Measurements from ENCODE around the gene SNX1.

DNA sequence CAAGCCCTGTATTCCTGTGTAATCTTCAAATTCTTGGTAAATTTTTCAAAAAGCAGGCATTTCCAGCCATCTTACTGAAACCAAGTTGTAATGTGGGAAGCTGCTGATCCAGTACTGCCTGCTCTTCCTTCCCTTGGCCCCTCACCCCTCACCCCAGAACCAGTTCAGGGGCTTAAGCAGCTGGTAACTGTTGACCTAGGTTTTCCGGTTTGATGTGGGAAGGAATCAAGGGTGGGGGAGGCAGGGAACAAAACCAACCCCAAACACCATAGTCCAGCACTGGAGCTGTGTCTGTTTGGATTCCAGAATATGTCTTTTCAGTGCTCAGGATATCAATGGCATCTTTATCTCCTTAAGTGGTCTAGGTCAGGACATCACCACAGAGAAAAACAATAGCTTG is 26.7 kb downstream of the SNX1 start:
- TF ChIP-seq, protein P1, sequence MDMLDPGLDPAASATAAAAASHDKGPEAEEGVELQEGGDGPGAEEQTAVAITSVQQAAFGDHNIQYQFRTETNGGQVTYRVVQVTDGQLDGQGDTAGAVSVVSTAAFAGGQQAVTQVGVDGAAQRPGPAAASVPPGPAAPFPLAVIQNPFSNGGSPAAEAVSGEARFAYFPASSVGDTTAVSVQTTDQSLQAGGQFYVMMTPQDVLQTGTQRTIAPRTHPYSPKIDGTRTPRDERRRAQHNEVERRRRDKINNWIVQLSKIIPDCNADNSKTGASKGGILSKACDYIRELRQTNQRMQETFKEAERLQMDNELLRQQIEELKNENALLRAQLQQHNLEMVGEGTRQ (IDR thresholded peaks at IDR 0.05) = no peak
- TF ChIP-seq, protein P2, sequence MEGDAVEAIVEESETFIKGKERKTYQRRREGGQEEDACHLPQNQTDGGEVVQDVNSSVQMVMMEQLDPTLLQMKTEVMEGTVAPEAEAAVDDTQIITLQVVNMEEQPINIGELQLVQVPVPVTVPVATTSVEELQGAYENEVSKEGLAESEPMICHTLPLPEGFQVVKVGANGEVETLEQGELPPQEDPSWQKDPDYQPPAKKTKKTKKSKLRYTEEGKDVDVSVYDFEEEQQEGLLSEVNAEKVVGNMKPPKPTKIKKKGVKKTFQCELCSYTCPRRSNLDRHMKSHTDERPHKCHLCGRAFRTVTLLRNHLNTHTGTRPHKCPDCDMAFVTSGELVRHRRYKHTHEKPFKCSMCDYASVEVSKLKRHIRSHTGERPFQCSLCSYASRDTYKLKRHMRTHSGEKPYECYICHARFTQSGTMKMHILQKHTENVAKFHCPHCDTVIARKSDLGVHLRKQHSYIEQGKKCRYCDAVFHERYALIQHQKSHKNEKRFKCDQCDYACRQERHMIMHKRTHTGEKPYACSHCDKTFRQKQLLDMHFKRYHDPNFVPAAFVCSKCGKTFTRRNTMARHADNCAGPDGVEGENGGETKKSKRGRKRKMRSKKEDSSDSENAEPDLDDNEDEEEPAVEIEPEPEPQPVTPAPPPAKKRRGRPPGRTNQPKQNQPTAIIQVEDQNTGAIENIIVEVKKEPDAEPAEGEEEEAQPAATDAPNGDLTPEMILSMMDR (IDR thresholded peaks at IDR 0.05) = no peak
- TF ChIP-seq HDAC2 (IDR thresholded peaks at IDR 0.05) (no peak), EHMT2 (IDR thresholded peaks at IDR 0.05; ENCODE audit: low read depth) (no peak), TFCP2L1 (CRISPR knock-in tag; IDR thresholded peaks at IDR 0.05) (no peak), BHLHE40 (IDR thresholded peaks at IDR 0.05; ENCODE audit: low read depth, low read length) (no peak), ESRRA (IDR thresholded peaks at IDR 0.05; ENCODE audit: borderline replicate concordance, low read length) (no peak), SREBF2 (IDR thresholded peaks at IDR 0.05) (no peak), MAZ (IDR thresholded peaks at IDR 0.05; ENCODE audit: borderline replicate concordance, low read depth, low read length) (no peak)
- TF ChIP-seq, protein P3, sequence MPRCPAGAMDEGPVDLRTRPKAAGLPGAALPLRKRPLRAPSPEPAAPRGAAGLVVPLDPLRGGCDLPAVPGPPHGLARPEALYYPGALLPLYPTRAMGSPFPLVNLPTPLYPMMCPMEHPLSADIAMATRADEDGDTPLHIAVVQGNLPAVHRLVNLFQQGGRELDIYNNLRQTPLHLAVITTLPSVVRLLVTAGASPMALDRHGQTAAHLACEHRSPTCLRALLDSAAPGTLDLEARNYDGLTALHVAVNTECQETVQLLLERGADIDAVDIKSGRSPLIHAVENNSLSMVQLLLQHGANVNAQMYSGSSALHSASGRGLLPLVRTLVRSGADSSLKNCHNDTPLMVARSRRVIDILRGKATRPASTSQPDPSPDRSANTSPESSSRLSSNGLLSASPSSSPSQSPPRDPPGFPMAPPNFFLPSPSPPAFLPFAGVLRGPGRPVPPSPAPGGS (IDR thresholded peaks at IDR 0.05) = no peak
- TF ChIP-seq, protein P4, sequence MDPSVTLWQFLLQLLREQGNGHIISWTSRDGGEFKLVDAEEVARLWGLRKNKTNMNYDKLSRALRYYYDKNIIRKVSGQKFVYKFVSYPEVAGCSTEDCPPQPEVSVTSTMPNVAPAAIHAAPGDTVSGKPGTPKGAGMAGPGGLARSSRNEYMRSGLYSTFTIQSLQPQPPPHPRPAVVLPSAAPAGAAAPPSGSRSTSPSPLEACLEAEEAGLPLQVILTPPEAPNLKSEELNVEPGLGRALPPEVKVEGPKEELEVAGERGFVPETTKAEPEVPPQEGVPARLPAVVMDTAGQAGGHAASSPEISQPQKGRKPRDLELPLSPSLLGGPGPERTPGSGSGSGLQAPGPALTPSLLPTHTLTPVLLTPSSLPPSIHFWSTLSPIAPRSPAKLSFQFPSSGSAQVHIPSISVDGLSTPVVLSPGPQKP (IDR thresholded peaks at IDR 0.05; ENCODE audit: low read depth, low read length) = no peak

Data from A549 (cell line).